HEK293T (cell line): Measurements from ENCODE around the gene LEUTX.
A peak's percentile ranks its signal among the peaks of the same experiment; 100 is the strongest.

ENCODE experiments used
- CTCF ChIA-PET: fragments of 350-600 bp; formaldehyde crosslinking; extraction: SDS; loops from one replicate; lab custom pipeline; 2021; ENCODE audit warnings: antibody characterized with exemption, inconsistent platforms; lab: Yijun Ruan, JAX
- POLR2A ChIA-PET: fragments of 350-600 bp; formaldehyde crosslinking; extraction: SDS; loops from one replicate; lab custom pipeline; 2020; ENCODE audit warnings: antibody characterized with exemption, inconsistent platforms; lab: Yijun Ruan, JAX
- DNase-seq: peaks from one replicate; pipeline ENCODE4 v3.0.0; 2012; ENCODE audit warnings: mixed read lengths; ENCODE audit errors: extremely low spot score
- ARNT ChIP-seq: fragments of 450-650 bp; IDR thresholded peaks from 2 replicates; pipeline ENCODE4 v1.6.1; 2017; ENCODE audit warnings: mild to moderate bottlenecking
- BHLHE40 ChIP-seq: fragments of 450-650 bp; IDR thresholded peaks from 2 replicates; pipeline ENCODE4 v1.6.1; 2016; ENCODE audit warnings: mild to moderate bottlenecking, moderate library complexity, borderline replicate concordance
- CTBP1 ChIP-seq: fragments of 450-650 bp; IDR thresholded peaks from 2 replicates; pipeline ENCODE4 v1.6.1; 2016; ENCODE audit warnings: borderline replicate concordance
- ELF4 ChIP-seq: fragments of 450-650 bp; IDR thresholded peaks from 2 replicates; pipeline ENCODE4 v1.6.1; 2017; ENCODE audit warnings: antibody characterized with exemption
- FOXA1 ChIP-seq: fragments of 450-650 bp; IDR thresholded peaks from 2 replicates; pipeline ENCODE4 v1.6.1; 2016; ENCODE audit warnings: mild to moderate bottlenecking
- FOXK2 ChIP-seq: fragments of 450-650 bp; IDR thresholded peaks from 2 replicates; pipeline ENCODE4 v1.6.1; 2016; ENCODE audit warnings: mild to moderate bottlenecking
- FOXM1 ChIP-seq: fragments of 450-650 bp; IDR thresholded peaks from 2 replicates; pipeline ENCODE4 v1.6.1; 2017; ENCODE audit warnings: mild to moderate bottlenecking, borderline replicate concordance
- HDGF ChIP-seq: fragments of 450-650 bp; IDR thresholded peaks from 2 replicates; pipeline ENCODE4 v1.6.1; 2017; ENCODE audit warnings: antibody characterized with exemption, borderline replicate concordance
- L3MBTL2 ChIP-seq: fragments of 450-650 bp; conservative IDR thresholded peaks from 2 replicates; pipeline ENCODE4 v1.6.1; 2016; ENCODE audit warnings: mild to moderate bottlenecking
- LEF1 ChIP-seq: fragments of 450-650 bp; IDR thresholded peaks from 2 replicates; pipeline ENCODE4 v1.6.1; 2017; ENCODE audit warnings: mild to moderate bottlenecking, borderline replicate concordance
- NFRKB ChIP-seq: fragments of 450-650 bp; IDR thresholded peaks from 2 replicates; pipeline ENCODE4 v1.6.1; 2016; ENCODE audit warnings: mild to moderate bottlenecking, moderate library complexity
- SP1 ChIP-seq: fragments of 450-650 bp; IDR thresholded peaks from 2 replicates; pipeline ENCODE4 v1.6.1; 2017
- SUZ12 ChIP-seq: fragments of 450-650 bp; IDR thresholded peaks from 2 replicates; pipeline ENCODE4 v1.6.1; 2016; ENCODE audit warnings: mild to moderate bottlenecking
- TARDBP ChIP-seq: fragments of 450-650 bp; IDR thresholded peaks from 2 replicates; pipeline ENCODE4 v1.6.1; 2016
- ZNF384 ChIP-seq: fragments of 450-650 bp; IDR thresholded peaks from 2 replicates; pipeline ENCODE4 v1.6.1; 2016
- TF ChIP-seq, protein P1 (sequence below): fragments of 450-650 bp; IDR thresholded peaks from 2 replicates; pipeline ENCODE4 v1.6.1; 2016

LEUTX gene

DNA sequence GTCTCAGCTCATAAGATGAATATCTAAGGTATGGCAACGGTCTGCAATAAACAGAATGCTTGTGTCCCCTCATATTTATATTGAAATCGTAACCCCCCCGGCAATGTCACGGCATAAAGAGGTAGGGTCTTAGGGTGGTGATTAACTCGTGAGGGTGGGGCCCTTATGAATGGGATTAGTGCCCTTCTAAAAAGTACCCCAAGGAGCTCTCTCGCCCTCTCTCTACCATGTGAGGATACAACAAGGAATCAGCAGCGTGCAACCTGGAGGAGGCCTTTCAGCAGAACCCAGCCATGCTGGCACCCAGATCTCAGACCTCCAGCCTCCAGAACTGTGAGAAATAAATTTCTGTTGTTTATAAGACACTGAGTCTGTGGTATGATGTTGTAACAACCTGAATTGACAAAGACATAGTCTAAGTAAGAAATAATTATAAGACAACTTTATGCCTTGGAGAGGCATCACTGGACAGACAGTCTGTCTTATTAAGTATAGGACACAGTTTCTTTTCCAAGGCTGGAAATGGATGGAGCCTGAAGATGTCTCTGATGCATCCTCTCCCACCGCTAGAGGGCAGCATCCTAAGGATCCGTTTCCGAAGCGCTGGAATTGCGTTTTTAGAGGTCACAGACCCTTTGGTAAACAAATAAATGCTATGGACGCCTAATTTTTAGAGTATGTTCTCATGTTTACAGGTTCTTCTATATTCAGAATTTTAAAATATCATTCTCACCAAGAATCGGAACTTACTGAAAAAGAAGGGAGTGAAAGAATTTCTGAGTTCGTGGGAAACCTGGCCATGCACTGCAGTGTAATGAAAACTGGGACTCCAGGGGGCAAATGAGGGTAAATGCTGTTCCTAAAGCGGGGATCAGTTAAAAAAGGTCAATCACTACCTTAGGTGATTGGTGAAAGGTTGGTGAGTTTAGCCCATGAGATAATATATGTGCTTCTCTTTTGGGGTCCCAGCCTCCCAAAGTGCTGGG, 13.3 kb upstream of the LEUTX start:
- TF ChIP-seq SUZ12 (no peak), CTBP1 (no peak), FOXK2 (no peak), ZNF384 (no peak)
- TF ChIP-seq, protein P1, sequence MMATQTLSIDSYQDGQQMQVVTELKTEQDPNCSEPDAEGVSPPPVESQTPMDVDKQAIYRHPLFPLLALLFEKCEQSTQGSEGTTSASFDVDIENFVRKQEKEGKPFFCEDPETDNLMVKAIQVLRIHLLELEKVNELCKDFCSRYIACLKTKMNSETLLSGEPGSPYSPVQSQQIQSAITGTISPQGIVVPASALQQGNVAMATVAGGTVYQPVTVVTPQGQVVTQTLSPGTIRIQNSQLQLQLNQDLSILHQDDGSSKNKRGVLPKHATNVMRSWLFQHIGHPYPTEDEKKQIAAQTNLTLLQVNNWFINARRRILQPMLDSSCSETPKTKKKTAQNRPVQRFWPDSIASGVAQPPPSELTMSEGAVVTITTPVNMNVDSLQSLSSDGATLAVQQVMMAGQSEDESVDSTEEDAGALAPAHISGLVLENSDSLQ = no peak
- CTCF ChIA-PET = no interaction called here
- POLR2A ChIA-PET = no interaction called here
- peak; percentile 45 for DNase-seq

DNA sequence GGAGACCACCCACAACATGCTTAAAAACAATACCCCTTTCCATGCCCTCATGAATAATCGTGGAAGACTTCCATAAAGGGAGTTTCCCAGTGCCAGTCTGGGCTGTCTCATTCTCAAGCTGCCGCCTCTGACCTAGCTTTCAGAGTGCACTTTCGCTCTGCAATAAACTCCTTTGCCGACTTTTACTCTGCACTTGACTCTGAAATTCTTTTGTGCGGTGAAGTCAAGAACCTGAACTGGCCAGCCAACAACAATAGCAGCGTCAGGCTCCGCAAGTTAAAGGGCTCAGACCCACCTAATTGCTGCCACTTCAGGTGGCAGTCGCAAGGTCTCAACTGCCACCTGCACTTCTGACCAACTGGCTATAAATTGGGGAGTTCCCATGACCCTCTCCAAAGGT, 10.3 kb upstream of the LEUTX start:
- no peak for TF ChIP-seq ARNT
- no peak for TF ChIP-seq L3MBTL2
- TF ChIP-seq SUZ12 = no peak
- TF ChIP-seq NFRKB = no peak
- TF ChIP-seq FOXK2 = no peak
- TF ChIP-seq SP1 = no peak
- no peak for TF ChIP-seq ELF4
- no peak for TF ChIP-seq LEF1
- no peak for TF ChIP-seq BHLHE40
- no peak for TF ChIP-seq FOXA1
- TF ChIP-seq, protein P1 = no peak
- no peak for TF ChIP-seq HDGF
- TF ChIP-seq CTBP1 = no peak
- TF ChIP-seq ZNF384 = no peak
- no peak for TF ChIP-seq TARDBP
- no peak for TF ChIP-seq FOXM1
- no peak for DNase-seq
- POLR2A ChIA-PET = no interaction called here
- CTCF ChIA-PET = interaction anchor here (2.6 kb wide), 1 partner anchor 76 kb away, joined by 7 read pairs; no protein-coding TSS in a partner anchor

DNA sequence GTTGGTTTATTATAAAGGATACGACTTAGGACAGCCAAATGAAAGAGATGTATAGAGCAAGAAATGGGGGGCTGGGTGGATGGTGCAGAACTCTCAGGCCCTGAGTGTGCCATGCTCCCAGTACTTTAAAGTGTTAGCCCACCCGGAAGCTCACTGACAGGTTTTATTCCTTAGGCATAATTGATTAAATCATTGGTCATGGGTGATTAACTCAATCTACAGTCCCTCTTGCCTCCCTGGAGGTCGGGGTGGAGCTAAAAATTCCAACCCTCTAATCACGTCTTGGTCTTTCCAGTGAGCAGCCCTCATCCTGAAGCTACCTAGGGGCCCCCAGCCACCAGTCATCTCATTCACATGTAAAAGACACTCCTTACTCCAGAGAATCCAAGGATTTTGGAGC, 9.9 kb upstream of the LEUTX start:
- no peak for TF ChIP-seq SP1
- TF ChIP-seq CTBP1 = no peak
- TF ChIP-seq SUZ12 = no peak
- no peak for TF ChIP-seq HDGF
- no peak for TF ChIP-seq FOXM1
- TF ChIP-seq FOXA1 = no peak
- no peak for TF ChIP-seq FOXK2
- no peak for TF ChIP-seq NFRKB
- TF ChIP-seq, protein P1 = no peak
- TF ChIP-seq ZNF384 = no peak
- TF ChIP-seq BHLHE40 = no peak
- TF ChIP-seq TARDBP = no peak
- TF ChIP-seq LEF1 = no peak
- TF ChIP-seq ARNT = no peak
- TF ChIP-seq L3MBTL2 = no peak
- no peak for TF ChIP-seq ELF4
- POLR2A ChIA-PET = interaction anchor here (0.6 kb wide), 1 partner anchor 77 kb away, joined by 3 read pairs; the partner anchor contains the start of gene FBL
- CTCF ChIA-PET = interaction anchor here (2.6 kb wide), 1 partner anchor 75 kb away, joined by 7 read pairs; no protein-coding TSS in a partner anchor
- no peak for DNase-seq

DNA sequence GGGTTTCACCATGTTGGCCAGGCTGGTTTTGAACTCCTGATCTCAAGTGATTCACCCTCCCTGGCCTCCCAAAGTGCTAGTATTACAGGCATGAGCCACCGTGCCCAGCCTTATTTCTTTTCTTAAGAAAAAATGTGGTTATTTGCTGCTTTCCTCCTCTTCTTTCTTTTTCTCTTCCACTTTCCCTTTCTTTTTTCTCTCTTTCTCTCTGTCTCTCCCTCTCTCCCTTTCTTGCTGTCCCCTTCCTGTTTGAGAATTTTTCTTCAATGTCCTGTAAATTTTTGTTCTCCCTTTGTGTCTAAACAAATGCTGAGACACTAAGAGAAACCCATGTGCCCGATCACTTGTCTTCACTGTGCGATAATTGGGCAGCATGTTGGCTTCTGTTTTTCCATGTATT, 2.2 kb downstream of the LEUTX start:
- CTCF ChIA-PET = no interaction called here
- POLR2A ChIA-PET = no interaction called here

DNA sequence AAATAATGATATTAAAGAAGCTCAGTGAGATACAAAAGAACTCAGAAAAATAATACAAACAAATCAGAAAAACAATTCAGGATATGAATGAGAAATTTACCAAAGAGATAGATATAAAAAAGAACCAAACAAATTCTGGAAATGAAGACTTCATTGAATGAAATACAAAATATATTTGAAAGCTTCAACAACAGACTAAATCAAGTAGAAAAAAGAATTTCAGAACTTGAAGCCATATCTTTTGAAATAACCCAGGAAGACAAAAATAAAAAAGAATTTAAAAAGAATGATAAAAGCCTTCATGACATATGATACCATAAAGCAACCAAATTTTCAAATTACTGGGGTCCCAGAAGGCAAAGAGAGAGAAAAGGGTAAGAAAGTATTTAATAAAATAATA, 9.6 kb downstream of the LEUTX start:
- CTCF ChIA-PET = no interaction called here
- TF ChIP-seq ZNF384 (no peak), ARNT (no peak), TARDBP (no peak)
- POLR2A ChIA-PET = no interaction called here

More for the DNA sequence above, 2.2 kb downstream of the LEUTX start:
- TF ChIP-seq FOXM1 (no peak), HDGF (no peak), SP1 (no peak), LEF1 (no peak), BHLHE40 (no peak), NFRKB (no peak), FOXK2 (no peak), ARNT (no peak)
- TF ChIP-seq, protein P1 = no peak
- no peak for DNase-seq

More for the DNA sequence above, 9.6 kb downstream of the LEUTX start:
- no peak for DNase-seq
